ENCODE data around the gene COA5.

DNA sequence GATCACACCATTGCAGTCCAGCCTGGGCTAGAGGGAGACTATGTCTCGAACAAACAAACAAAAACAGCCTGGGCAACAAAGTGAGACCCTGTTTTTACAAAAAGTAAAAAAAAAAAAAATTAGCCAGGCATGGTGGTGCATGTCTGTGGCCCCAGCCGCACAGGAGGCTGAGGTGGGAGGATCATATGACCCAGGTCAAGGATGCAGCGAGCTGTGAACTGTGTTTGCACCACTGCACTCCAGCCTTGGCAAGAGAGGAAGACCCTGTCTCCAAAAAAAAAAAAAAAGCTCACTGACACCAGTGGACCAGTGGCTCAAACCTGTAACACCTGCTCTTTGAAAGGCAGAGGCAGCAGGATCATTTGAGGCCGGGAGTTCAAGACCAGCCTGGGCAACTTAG lies 40.1 kb upstream of the COA5 start:
- TF ChIP-seq POLR2A (IDR thresholded peaks at IDR 0.05; ENCODE audit: low read length), result no peak
- no peak for TF ChIP-seq GATA1 (IDR thresholded peaks at IDR 0.05; ENCODE audit: low read depth, low read length)
